ENCODE results near the gene KCNH6.

The KCNH6 gene

DNA sequence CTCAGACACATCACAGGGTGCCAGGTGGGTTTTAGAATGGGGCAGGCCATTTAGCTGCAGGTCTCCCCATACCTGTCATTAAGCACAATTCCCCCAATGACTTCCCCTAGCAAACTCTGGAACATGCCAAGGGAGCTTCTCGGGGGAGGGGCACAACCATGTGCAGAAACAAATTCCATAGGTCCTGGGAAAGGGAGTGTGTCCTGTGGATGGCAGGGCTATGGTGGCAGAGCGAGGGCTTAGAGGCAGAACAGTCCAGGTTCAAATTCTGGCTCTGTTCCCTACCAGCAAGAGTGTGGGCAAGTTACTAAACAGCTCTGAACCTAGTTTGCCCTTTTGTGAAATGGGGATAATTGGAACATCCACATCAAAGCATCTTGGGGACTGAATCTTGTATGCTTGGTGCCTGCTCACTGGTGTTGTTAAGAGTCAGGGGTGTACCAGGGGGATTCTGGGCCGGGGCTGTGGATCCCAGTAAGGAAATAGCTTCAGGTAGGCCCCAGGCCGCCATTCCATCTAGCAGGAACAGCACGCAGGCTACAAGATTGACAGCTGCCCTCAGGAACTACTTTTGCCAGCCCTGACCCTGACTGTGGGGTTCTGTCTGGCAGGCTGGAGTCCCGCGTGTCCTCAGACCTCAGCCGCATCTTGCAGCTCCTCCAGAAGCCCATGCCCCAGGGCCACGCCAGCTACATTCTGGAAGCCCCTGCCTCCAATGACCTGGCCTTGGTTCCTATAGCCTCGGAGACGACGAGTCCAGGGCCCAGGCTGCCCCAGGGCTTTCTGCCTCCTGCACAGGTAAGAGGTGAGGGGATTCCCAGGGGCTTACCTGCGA is 21.5 kb downstream of the KCNH6 start:
- H3K9me3 ChIP-seq (replicated peaks; ENCODE audit: insufficient read depth, low read length): no peaks in the 10 kb centered on the region
- H3K36me3 ChIP-seq (replicated peaks; ENCODE audit: insufficient read depth, low read length): no peaks in the 10 kb centered on the region
- TF ChIP-seq, protein P1, sequence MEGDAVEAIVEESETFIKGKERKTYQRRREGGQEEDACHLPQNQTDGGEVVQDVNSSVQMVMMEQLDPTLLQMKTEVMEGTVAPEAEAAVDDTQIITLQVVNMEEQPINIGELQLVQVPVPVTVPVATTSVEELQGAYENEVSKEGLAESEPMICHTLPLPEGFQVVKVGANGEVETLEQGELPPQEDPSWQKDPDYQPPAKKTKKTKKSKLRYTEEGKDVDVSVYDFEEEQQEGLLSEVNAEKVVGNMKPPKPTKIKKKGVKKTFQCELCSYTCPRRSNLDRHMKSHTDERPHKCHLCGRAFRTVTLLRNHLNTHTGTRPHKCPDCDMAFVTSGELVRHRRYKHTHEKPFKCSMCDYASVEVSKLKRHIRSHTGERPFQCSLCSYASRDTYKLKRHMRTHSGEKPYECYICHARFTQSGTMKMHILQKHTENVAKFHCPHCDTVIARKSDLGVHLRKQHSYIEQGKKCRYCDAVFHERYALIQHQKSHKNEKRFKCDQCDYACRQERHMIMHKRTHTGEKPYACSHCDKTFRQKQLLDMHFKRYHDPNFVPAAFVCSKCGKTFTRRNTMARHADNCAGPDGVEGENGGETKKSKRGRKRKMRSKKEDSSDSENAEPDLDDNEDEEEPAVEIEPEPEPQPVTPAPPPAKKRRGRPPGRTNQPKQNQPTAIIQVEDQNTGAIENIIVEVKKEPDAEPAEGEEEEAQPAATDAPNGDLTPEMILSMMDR (IDR thresholded peaks at IDR 0.05; ENCODE audit: low read length): no peak
- TF ChIP-seq EZH2 (optimal IDR thresholded peaks at IDR 0.05; ENCODE audit: low read depth, low read length) (no peak), EZH2phosphoT487 (IDR thresholded peaks at IDR 0.05; ENCODE audit: low read length) (no peak)
- H3K9ac ChIP-seq (ENCODE audit: low read length): no peak overlapping the region
- H3K4me3 ChIP-seq (ENCODE audit: low read length): no peak overlapping the region
- H3K79me2 ChIP-seq (ENCODE audit: low read length): no peaks in the 10 kb centered on the region
- no peak overlapping the region for H3K27ac ChIP-seq (ENCODE audit: low read length)
- H3F3A ChIP-seq (ENCODE audit: insufficient read depth, low read length): peaks cover 6% of the 10 kb centered on the region; the same call in 1 of the 2 replicates
- H3K4me2 ChIP-seq (ENCODE audit: low read depth, low read length): no peak overlapping the region
- no peak overlapping the region for H2AFZ ChIP-seq (ENCODE audit: low read length)
- peaks cover 11% of the 10 kb centered on the region for H3K27me3 ChIP-seq (replicated peaks; ENCODE audit: insufficient read depth, low read length)
- no peak for DNase-seq
- no peaks in the 10 kb centered on the region for H3K4me1 ChIP-seq (ENCODE audit: low read length)
- H3K9me2 ChIP-seq (replicated peaks; ENCODE audit: insufficient read depth, low read length): no peaks in the 10 kb centered on the region
- no peaks in the 10 kb centered on the region for H4K20me1 ChIP-seq (ENCODE audit: insufficient read depth, low read length)

DNA sequence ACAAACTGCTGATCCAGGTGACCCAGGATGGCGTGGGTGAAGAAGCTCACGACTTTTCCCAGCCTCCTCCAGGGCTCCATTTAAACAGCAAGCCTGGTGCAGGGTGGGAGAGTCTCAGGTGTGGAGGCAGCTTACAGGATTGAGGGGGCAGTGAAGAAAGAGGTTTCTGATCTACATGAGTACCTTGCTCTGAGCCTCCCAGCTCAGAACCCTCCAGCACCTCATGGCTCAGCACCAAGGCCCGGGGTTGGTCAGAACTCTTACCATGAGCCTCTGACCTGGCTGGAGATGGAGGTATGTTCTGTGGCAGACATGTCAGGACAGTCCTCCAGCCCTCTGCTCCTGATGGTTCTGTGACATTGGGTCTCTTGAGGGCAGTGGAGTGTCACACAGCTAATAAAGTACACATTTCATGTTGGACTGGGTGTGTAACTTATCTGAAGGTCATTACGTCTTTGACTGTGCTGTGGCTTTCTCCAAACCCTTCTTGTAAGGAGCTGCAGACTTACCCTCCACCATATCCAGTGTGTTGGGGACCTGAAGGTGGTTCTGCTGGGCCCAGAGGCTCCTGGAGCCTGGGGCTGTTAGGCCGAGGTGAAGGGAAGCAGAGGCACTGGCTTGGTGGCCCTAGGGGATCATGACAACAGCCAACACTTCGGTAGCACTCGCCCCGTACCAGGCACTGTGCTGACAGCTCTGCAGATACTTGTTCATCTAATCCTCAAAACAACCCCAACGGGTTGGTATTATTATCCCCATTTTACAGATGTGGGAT is 23.3 kb downstream of the KCNH6 start:
- Histone ChIP-seq H3K4me3 (ENCODE audit: low read length) (no peak overlapping the region), H3K9me2 (replicated peaks; ENCODE audit: insufficient read depth, low read length) (no peaks in the 10 kb centered on the region), H2AFZ (ENCODE audit: low read length) (no peak overlapping the region), H3K27ac (ENCODE audit: low read length) (no peak overlapping the region), H3K9ac (ENCODE audit: low read length) (no peak overlapping the region), H3K4me1 (ENCODE audit: low read length) (peaks cover 3% of the 10 kb centered on the region; the same call in 1 of the 2 replicates), H3K4me2 (ENCODE audit: low read depth, low read length) (no peak overlapping the region), H3F3A (ENCODE audit: insufficient read depth, low read length) (peaks cover 12% of the 10 kb centered on the region; the same call in 1 of the 2 replicates), H3K79me2 (ENCODE audit: low read length) (peaks cover 12% of the 10 kb centered on the region), H3K27me3 (replicated peaks; ENCODE audit: insufficient read depth, low read length) (0 out of 2 replicates have a peak, but pooled peaks cover 8% of the 10 kb centered on the region), H4K20me1 (ENCODE audit: insufficient read depth, low read length) (peaks cover 3% of the 10 kb centered on the region; the same call in 1 of the 2 replicates), H3K9me3 (replicated peaks; ENCODE audit: insufficient read depth, low read length) (no peaks in the 10 kb centered on the region), H3K36me3 (replicated peaks; ENCODE audit: insufficient read depth, low read length) (no peaks in the 10 kb centered on the region)
- no peak for DNase-seq
- TF ChIP-seq EZH2phosphoT487 (IDR thresholded peaks at IDR 0.05; ENCODE audit: low read length) (no peak), EZH2 (optimal IDR thresholded peaks at IDR 0.05; ENCODE audit: low read depth, low read length) (no peak)
- TF ChIP-seq, protein P1 (IDR thresholded peaks at IDR 0.05; ENCODE audit: low read length): no peak

DNA sequence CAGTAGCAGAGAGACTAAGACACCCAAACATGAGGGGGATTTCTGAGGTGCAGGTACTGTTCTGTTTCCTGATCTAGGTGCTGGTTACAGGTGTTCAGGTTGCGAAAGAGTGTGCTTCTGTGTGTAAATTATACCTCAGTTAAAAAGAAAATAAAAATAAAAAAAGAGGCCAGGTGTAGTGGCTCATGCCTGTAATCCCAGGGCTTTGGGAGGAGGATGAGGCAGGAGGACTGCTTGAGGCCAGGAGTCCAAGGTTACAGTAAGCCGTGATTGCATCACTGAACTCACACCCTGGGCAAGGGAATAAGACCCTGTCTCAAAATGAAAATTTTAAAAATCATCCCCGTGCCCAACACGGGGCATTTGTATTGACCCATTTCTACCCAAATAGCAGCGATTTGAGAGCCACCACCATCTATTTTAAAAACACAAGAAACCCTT is 23.9 kb downstream of the KCNH6 start:
- H2AFZ ChIP-seq (ENCODE audit: low read length): no peak overlapping the region
- peaks cover 17% of the 10 kb centered on the region for H3K79me2 ChIP-seq (ENCODE audit: low read length)
- H3K9me3 ChIP-seq (replicated peaks; ENCODE audit: insufficient read depth, low read length): no peaks in the 10 kb centered on the region
- H3F3A ChIP-seq (ENCODE audit: insufficient read depth, low read length): peaks cover 13% of the 10 kb centered on the region; the same call in 1 of the 2 replicates
- no peak overlapping the region for H3K4me2 ChIP-seq (ENCODE audit: low read depth, low read length)
- peaks cover 5% of the 10 kb centered on the region; the same call in 1 of the 2 replicates for H3K4me1 ChIP-seq (ENCODE audit: low read length)
- H3K9me2 ChIP-seq (replicated peaks; ENCODE audit: insufficient read depth, low read length): no peaks in the 10 kb centered on the region
- H3K4me3 ChIP-seq (ENCODE audit: low read length): no peak overlapping the region
- H3K27ac ChIP-seq (ENCODE audit: low read length): no peak overlapping the region
- DNase-seq: no peak
- H4K20me1 ChIP-seq (ENCODE audit: insufficient read depth, low read length): peaks cover 5% of the 10 kb centered on the region; the same call in 1 of the 2 replicates
- H3K27me3 ChIP-seq (replicated peaks; ENCODE audit: insufficient read depth, low read length): 0 out of 2 replicates have a peak, but pooled peaks cover 4% of the 10 kb centered on the region
- TF ChIP-seq EZH2 (optimal IDR thresholded peaks at IDR 0.05; ENCODE audit: low read depth, low read length) (no peak), EZH2phosphoT487 (IDR thresholded peaks at IDR 0.05; ENCODE audit: low read length) (no peak)
- TF ChIP-seq, protein P1 (IDR thresholded peaks at IDR 0.05; ENCODE audit: low read length): no peak
- no peak overlapping the region for H3K9ac ChIP-seq (ENCODE audit: low read length)
- H3K36me3 ChIP-seq (replicated peaks; ENCODE audit: insufficient read depth, low read length): no peaks in the 10 kb centered on the region
